Karpas-422 (cell line): ENCODE data around the gene AJUBA. TPM values are rescaled to one million over a fixed set of nuclear protein-coding genes. Genes with fewer than 3 reads are reported as not detected.
"Not testable (repeated sequence)": the region's sequence is repeated elsewhere in the genome, so short reads cannot be mapped to it uniquely, and the experiment has no call there.

Experiments
- DNase-seq: peaks from one replicate; pipeline ENCODE4 v3.0.0-alpha.2; 2015
- H2AFZ ChIP-seq: fragments of 200-600 bp; sonication (generic); 2 replicates; pipeline ENCODE4 v1.6.1; 2014; ENCODE audit warnings: antibody characterized with exemption, low read length, mixed read lengths
- H3K27ac ChIP-seq: fragments of 200-600 bp; sonication (generic); 2 replicates; pipeline ENCODE4 v1.5.1; 2014; ENCODE audit warnings: mild to moderate bottlenecking, low read length, moderate library complexity
- H3K27me3 ChIP-seq: fragments of 200-600 bp; sonication (generic); 2 replicates; pipeline ENCODE4 v1.6.1; 2014; ENCODE audit warnings: low read length, mixed read lengths
- H3K36me3 ChIP-seq: fragments of 200-600 bp; sonication (generic); 2 replicates; pipeline ENCODE4 v1.6.1; 2014; ENCODE audit warnings: low read length, mixed read lengths; ENCODE audit not compliant: insufficient read depth
- H3K4me1 ChIP-seq: fragments of 200-600 bp; sonication (generic); 2 replicates; pipeline ENCODE4 v1.6.1; 2014; ENCODE audit warnings: mild to moderate bottlenecking, low read length, mixed read lengths
- H3K4me2 ChIP-seq: fragments of 200-600 bp; sonication (generic); 2 replicates; pipeline ENCODE4 v1.6.1; 2014; ENCODE audit warnings: low read length, low read depth, mild to moderate bottlenecking; ENCODE audit not compliant: poor library complexity, severe bottlenecking
- H3K4me3 ChIP-seq: fragments of 200-600 bp; sonication (generic); 2 replicates; pipeline ENCODE4 v1.5.1; 2014; ENCODE audit warnings: mild to moderate bottlenecking, antibody characterized with exemption, low read length, mixed read lengths
- H3K79me2 ChIP-seq: fragments of 200-600 bp; sonication (generic); 2 replicates; pipeline ENCODE4 v1.6.1; 2014; ENCODE audit warnings: mild to moderate bottlenecking, low read length, mixed read lengths
- H3K9ac ChIP-seq: fragments of 200-600 bp; sonication (generic); 2 replicates; pipeline ENCODE4 v1.6.0; 2014; ENCODE audit warnings: low read length
- H3K9me2 ChIP-seq: fragments of 200-600 bp; sonication (generic), shearing (Covaris generic); replicated peaks from 2 replicates; pipeline ENCODE4 v1.6.0; 2014; ENCODE audit warnings: mild to moderate bottlenecking, low read length, moderate library complexity; ENCODE audit not compliant: insufficient read depth
- H3K9me3 ChIP-seq: fragments of 300-700, 200-600 bp; sonication (generic); 2 replicates; pipeline ENCODE4 v1.6.1; 2014; ENCODE audit warnings: low read length, mixed read lengths
- H4K20me1 ChIP-seq: fragments of 200-600 bp; sonication (generic); 2 replicates; pipeline ENCODE4 v1.6.1; 2014; ENCODE audit warnings: mild to moderate bottlenecking, antibody characterized with exemption, low read length, low read depth; ENCODE audit not compliant: insufficient read depth
- total RNA-seq: library from RNA; depleted of rRNA; stranded (reverse); fragments of >200 nt; shearing (Covaris generic); gene quantifications from 2 replicates; pipeline ENCODE4 v1.2.3, GENCODE V29; 2014; ENCODE audit warnings: low replicate concordance

AJUBA gene
- total RNA-seq, 1 experiment from 2014 or later, result not detected

- peaks cover 15% of the 10 kb centered on the region for H3K4me1 ChIP-seq
- no peaks in the 10 kb centered on the region for H3K9me2 ChIP-seq
- H3K27me3 ChIP-seq, result no peaks in the 10 kb centered on the region
- no peak for DNase-seq
- H3K79me2 ChIP-seq, result no peaks in the 10 kb centered on the region
- no peaks in the 10 kb centered on the region for H3K36me3 ChIP-seq
- H2AFZ ChIP-seq, result no peak overlapping the region
- no peaks in the 10 kb centered on the region for H3K9me3 ChIP-seq
- H3K27ac ChIP-seq, result no peak overlapping the region
- no peak overlapping the region for H3K4me3 ChIP-seq
- no peak overlapping the region for H3K4me2 ChIP-seq
- H4K20me1 ChIP-seq, result peaks cover 3% of the 10 kb centered on the region; the same call in 1 of the 2 replicates
- H3K9ac ChIP-seq, result no peak overlapping the region
Measured at GRCh38 chr14:22974530-22975313, 7.6 kb downstream of the AJUBA start.

DNA sequence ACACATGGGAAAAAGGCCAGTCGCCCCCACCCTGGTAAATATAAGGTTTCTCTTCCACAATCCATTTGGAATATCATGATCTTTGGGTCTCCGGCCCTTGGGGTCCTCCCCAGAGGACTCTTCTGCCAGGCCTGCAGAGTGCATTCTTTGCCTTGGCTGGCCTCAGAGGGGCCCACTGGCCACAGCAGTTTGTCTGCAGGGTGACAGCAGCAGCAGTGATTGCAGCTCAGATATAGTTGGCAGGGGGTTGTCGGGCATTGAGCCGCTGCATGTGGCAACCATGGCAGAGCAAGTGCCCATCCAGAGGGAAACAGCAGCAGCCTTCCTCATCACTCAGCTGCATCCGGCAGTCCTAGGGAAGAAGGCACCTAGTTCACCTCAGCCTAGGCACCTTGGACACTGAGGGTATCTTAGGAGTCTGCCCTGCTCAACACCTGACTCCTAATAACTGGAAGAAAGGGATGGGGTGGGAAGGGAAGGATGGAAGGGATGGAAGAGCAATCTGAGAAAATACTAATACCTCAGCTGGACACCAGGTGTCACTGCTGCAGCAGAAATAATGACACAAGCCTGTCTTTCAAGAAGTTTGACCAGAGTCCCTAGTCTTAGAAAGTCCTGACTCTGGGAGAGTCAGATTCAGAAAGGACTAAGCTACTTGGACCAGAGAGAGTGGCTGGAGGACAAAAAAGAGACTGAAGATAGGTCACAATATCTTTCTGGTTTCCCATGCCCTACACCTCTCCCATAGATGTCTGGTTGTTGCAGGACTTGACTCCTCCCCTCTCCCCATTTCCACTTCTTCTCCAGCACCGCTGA is 8.9 kb downstream of the AJUBA start:
- H3K9me2 ChIP-seq, result no peaks in the 10 kb centered on the region
- H3K9ac ChIP-seq, result no peak overlapping the region
- peak; percentile 84 for DNase-seq
- H3K27ac ChIP-seq, result no peak overlapping the region
- 0 out of 2 replicates have a peak, but pooled peaks cover 3% of the 10 kb centered on the region for H4K20me1 ChIP-seq
- H2AFZ ChIP-seq, result no peak overlapping the region
- H3K4me1 ChIP-seq, result peaks cover 15% of the 10 kb centered on the region
- H3K4me2 ChIP-seq, result no peak overlapping the region
- H3K79me2 ChIP-seq, result no peaks in the 10 kb centered on the region
- no peaks in the 10 kb centered on the region for H3K36me3 ChIP-seq
- H3K9me3 ChIP-seq, result no peaks in the 10 kb centered on the region
- H3K27me3 ChIP-seq, result no peaks in the 10 kb centered on the region
- no peak overlapping the region for H3K4me3 ChIP-seq

DNA sequence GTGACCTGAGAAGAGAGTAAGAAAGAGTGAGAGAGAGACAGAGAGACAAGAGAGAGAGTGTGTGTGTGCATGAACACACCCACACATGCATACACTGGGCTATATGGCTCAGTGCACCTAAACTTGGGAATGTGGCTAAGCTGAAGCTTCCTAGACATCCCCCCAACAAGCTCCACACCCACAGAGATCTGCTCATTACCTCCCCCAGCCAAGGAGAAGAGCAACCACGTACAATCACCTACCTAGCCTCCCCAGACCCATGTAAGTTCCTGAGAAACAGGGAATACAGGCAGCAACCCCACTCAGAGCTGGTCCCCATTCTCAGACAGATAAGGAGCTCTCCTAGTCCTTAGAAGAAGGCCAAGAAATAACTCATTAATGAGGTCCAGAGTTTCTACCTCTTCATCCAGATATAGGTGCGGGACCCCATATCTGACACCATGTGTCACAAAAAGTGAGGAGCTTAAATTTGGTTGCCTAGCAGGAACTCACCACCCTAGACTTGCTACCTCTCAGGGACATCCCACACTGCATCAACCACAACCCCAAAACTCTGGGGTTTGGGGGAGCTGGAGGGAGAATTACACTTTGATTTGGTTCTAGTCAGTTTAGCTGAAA is 9.9 kb downstream of the AJUBA start:
- H3K4me1 ChIP-seq, result peaks cover 13% of the 10 kb centered on the region
- no peaks in the 10 kb centered on the region for H3K36me3 ChIP-seq
- DNase-seq, result no peak
- H3K4me3 ChIP-seq, result no peak overlapping the region
- H3K79me2 ChIP-seq, result no peaks in the 10 kb centered on the region
- no peak overlapping the region for H3K9ac ChIP-seq
- H3K9me2 ChIP-seq, result no peaks in the 10 kb centered on the region
- no peaks in the 10 kb centered on the region for H3K27me3 ChIP-seq
- no peak overlapping the region for H3K4me2 ChIP-seq
- H3K9me3 ChIP-seq, result no peaks in the 10 kb centered on the region
- H4K20me1 ChIP-seq, result 0 out of 2 replicates have a peak, but pooled peaks cover 3% of the 10 kb centered on the region
- no peak overlapping the region for H2AFZ ChIP-seq
- no peak overlapping the region for H3K27ac ChIP-seq

GRCh38 chr14:22971152-22971551 is 11.2 kb downstream of the AJUBA start:
- 0 out of 2 replicates have a peak, but pooled peaks cover 3% of the 10 kb centered on the region for H4K20me1 ChIP-seq
- no peaks in the 10 kb centered on the region for H3K9me2 ChIP-seq
- no peak overlapping the region for H3K4me2 ChIP-seq
- peaks cover under 1% of the 10 kb centered on the region; the same call in 1 of the 2 replicates for H3K4me1 ChIP-seq
- H3K4me3 ChIP-seq, result no peak overlapping the region
- H3K27me3 ChIP-seq, result no peaks in the 10 kb centered on the region
- H3K27ac ChIP-seq, result no peak overlapping the region
- no peak overlapping the region for H3K9ac ChIP-seq
- DNase-seq, result no peak
- H3K9me3 ChIP-seq, result no peaks in the 10 kb centered on the region
- H3K36me3 ChIP-seq, result no peaks in the 10 kb centered on the region
- no peaks in the 10 kb centered on the region for H3K79me2 ChIP-seq
- H2AFZ ChIP-seq, result no peak overlapping the region

GRCh38 chr14:22966783-22967269 is 15.5 kb downstream of the AJUBA start:
- H3K9ac ChIP-seq, result no peak overlapping the region
- no peak overlapping the region for H3K4me3 ChIP-seq
- no peaks in the 10 kb centered on the region for H3K9me2 ChIP-seq
- H2AFZ ChIP-seq, result no peak overlapping the region
- H3K4me1 ChIP-seq, result no peaks in the 10 kb centered on the region
- no peak overlapping the region for H3K4me2 ChIP-seq
- H3K79me2 ChIP-seq, result no peaks in the 10 kb centered on the region
- H3K27ac ChIP-seq, result no peak overlapping the region
- DNase-seq, result no peak
- H3K27me3 ChIP-seq, result no peaks in the 10 kb centered on the region
- H4K20me1 ChIP-seq, result no peaks in the 10 kb centered on the region
- H3K9me3 ChIP-seq, result no peaks in the 10 kb centered on the region
- no peaks in the 10 kb centered on the region for H3K36me3 ChIP-seq

GRCh38 chr14:22965916-22966782 is 16.2 kb downstream of the AJUBA start:
- H3K27me3 ChIP-seq, H3K79me2 ChIP-seq, DNase-seq, H4K20me1 ChIP-seq, H2AFZ ChIP-seq, H3K4me3 ChIP-seq, H3K9me2 ChIP-seq, H3K4me2 ChIP-seq, H3K4me1 ChIP-seq, H3K9ac ChIP-seq, H3K36me3 ChIP-seq, H3K27ac ChIP-seq, H3K9me3 ChIP-seq: not testable (repeated sequence)

DNA sequence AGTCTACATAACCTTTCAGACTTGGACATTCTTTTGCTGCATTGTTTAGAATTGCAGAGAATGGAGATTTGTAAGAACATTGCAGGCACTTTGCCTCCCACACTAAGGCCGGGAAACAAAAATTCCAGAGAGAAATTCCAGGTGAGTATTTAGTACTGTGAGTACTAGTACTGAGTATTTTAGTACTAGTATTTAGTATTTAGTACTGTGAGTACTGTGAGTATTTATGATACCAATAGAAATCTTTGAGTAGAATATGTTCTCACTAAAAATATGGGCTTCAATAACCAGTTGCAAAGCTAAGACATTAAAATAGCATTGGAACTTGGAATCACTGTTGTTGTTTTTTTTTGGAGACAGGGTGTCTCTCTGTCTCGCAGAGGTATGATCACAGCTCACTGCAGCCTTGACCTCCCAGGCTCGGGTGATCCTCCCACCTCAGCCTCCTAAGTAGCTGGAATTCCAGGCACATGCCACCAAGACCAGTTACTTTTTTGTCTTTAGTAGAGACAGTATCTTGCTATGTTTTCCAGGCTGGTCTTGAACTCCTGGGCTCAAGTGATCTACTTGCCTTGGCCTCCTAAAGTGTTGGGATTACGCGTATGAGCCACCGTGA is 20.2 kb downstream of the AJUBA start:
- no peaks in the 10 kb centered on the region for H3K9me2 ChIP-seq
- DNase-seq, result no peak
- H3K27ac ChIP-seq, result no peak overlapping the region
- H3K79me2 ChIP-seq, result no peaks in the 10 kb centered on the region
- H4K20me1 ChIP-seq, result no peaks in the 10 kb centered on the region
- no peak overlapping the region for H3K4me2 ChIP-seq
- no peaks in the 10 kb centered on the region for H3K9me3 ChIP-seq
- no peaks in the 10 kb centered on the region for H3K27me3 ChIP-seq
- H3K36me3 ChIP-seq, result no peaks in the 10 kb centered on the region
- no peak overlapping the region for H3K4me3 ChIP-seq
- H2AFZ ChIP-seq, result no peak overlapping the region
- H3K9ac ChIP-seq, result no peak overlapping the region
- H3K4me1 ChIP-seq, result peaks cover 6% of the 10 kb centered on the region
